ENCODE measurements around the gene AP1S2. TPM values are rescaled to one million over a fixed set of nuclear protein-coding genes. Genes with fewer than 3 reads are reported as not detected.
A peak's percentile ranks its signal among the peaks of the same experiment; 100 is the strongest.

AP1S2 gene
- total RNA-seq, 1 experiment from 2014 or later, result 19.9 TPM

DNA sequence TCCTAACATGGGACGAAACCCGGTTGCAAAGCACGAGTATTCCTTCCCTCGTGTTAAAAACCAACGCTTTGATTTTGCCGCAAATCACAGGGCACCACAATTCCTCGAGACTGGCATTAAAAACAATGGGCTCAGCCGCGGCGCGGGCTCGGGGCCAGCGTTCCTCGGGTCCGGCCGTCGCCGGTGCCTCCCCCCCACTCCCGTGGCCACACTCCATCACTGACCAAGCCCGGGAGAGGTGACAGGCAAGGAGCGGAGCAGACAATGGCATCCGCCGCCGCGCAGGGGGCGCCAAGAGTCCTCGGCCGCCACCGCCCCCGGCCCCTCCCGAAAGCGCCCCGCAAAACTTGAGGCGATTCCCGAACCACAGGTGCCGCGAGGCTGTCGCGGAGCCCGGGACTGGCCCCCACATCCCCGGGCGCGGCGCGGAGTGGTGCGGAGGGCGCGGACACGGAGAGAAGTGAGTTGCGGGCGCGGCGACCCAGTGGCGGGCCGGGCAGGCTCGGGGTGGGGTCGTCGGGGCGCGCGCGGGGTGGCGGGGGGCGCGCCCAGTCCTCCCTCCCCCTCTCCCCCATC lies 445 bp downstream of the AP1S2 start:
- ATAC-seq, result peak; percentile 46

DNA sequence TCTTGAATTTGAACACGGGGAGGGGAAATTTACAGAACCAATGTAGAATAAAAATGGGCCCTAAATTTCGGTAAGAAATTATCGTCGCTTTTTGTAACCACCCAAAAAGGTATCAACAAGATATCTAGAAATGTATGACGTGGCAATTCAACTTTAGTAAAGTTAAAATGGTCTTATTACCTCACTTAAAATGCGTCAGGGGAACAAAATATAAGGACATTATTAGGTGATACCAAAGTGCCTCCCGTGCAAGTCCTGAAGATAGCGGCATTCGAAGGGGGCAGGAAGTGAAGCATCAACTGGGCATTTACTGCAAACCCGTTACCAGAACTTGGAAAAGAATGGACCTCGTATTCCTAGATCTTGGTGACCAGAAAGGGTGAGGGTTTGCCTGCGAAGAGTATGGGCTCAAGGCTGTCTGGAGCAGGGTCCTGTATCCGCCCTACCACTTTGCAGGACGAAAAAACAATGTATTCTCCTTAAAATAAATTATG lies 980 bp downstream of the AP1S2 start:
- CTCF ChIA-PET, result no interaction called here
- RAD21 ChIA-PET (ENCODE audit: low non-redundant PET in 1 of 2, low total read pairs in 2 of 2, uncharacterized antibody in 2 of 2, unreplicated experiment in 2 of 2), result no interaction called here
- no peak overlapping the region for H2AFZ ChIP-seq (ENCODE audit: low read depth, low read length, poor library complexity, severe bottlenecking)
- intact Hi-C loops (cut with micrococcal nuclease), result loop anchor here (10.0 kb wide), 2 partner anchors 581 to 861 kb away; partner anchors contain the start of genes CTPS2 and SYAP1
- peak overlapping the region; percentile 57 for H3K9ac ChIP-seq (ENCODE audit: low read length)
- peak overlapping the region; percentile 56 to 65 for H3K4me3 ChIP-seq (replicated peaks in 1 of 2; ENCODE audit: low read depth in 1 of 2, low read length in 2 of 2)
- 0 out of 2 replicates have a peak, but pooled peaks cover 7% of the 10 kb centered on the region for H3K79me2 ChIP-seq (ENCODE audit: insufficient read depth, low read length)
- BruUV-seq (replicated peaks), result TSS peak; percentile 60
- H4K20me1 ChIP-seq (ENCODE audit: insufficient read depth), result no peaks in the 10 kb centered on the region
- DNase-seq (ENCODE audit: low read depth, low spot score) (no peak), ATAC-seq (no peak)
- H3K36me3 ChIP-seq (ENCODE audit: control insufficient read depth in 1 of 2, insufficient read depth in 2 of 2, low read length in 2 of 2), result no peaks in the 10 kb centered on the region
- peak overlapping the region; percentile 79 for H3K4me2 ChIP-seq (ENCODE audit: low read length)
- H3K27me3 ChIP-seq (ENCODE audit: insufficient read depth, low read length), result no peaks in the 10 kb centered on the region
- H3K4me1 ChIP-seq (ENCODE audit: control insufficient read depth in 1 of 2, insufficient read depth in 2 of 2, low read length in 2 of 2), result peaks cover 0 to 18% of the 10 kb centered on the region in 2 experiments; a peak in 2 of 4 replicates
- H3K9me2 ChIP-seq (ENCODE audit: insufficient read depth), result no peaks in the 10 kb centered on the region
- no peak overlapping the region for H3K27ac ChIP-seq (ENCODE audit: low read depth, low read length)
- POLR2A ChIA-PET, result no interaction called here
- no peaks in the 10 kb centered on the region for H3K9me3 ChIP-seq (ENCODE audit: control insufficient read depth in 1 of 2, insufficient read depth in 1 of 2, low read depth in 1 of 2, low read length in 2 of 2)
- no peak for TF ChIP-seq CBX3 (IDR thresholded peaks at IDR 0.05; ENCODE audit: low read depth)
- no peak for TF ChIP-seq SRF (IDR thresholded peaks at IDR 0.05; ENCODE audit: low read depth)
- TF ChIP-seq, protein P1, sequence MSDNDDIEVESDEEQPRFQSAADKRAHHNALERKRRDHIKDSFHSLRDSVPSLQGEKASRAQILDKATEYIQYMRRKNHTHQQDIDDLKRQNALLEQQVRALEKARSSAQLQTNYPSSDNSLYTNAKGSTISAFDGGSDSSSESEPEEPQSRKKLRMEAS (IDR thresholded peaks at IDR 0.05), result no peak
- TF ChIP-seq, protein P2, sequence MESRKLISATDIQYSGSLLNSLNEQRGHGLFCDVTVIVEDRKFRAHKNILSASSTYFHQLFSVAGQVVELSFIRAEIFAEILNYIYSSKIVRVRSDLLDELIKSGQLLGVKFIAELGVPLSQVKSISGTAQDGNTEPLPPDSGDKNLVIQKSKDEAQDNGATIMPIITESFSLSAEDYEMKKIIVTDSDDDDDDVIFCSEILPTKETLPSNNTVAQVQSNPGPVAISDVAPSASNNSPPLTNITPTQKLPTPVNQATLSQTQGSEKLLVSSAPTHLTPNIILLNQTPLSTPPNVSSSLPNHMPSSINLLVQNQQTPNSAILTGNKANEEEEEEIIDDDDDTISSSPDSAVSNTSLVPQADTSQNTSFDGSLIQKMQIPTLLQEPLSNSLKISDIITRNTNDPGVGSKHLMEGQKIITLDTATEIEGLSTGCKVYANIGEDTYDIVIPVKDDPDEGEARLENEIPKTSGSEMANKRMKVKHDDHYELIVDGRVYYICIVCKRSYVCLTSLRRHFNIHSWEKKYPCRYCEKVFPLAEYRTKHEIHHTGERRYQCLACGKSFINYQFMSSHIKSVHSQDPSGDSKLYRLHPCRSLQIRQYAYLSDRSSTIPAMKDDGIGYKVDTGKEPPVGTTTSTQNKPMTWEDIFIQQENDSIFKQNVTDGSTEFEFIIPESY (IDR thresholded peaks at IDR 0.05; ENCODE audit: extremely low read depth, insufficient replicate concordance, low read length), result no peak
- TF ChIP-seq, protein P3, sequence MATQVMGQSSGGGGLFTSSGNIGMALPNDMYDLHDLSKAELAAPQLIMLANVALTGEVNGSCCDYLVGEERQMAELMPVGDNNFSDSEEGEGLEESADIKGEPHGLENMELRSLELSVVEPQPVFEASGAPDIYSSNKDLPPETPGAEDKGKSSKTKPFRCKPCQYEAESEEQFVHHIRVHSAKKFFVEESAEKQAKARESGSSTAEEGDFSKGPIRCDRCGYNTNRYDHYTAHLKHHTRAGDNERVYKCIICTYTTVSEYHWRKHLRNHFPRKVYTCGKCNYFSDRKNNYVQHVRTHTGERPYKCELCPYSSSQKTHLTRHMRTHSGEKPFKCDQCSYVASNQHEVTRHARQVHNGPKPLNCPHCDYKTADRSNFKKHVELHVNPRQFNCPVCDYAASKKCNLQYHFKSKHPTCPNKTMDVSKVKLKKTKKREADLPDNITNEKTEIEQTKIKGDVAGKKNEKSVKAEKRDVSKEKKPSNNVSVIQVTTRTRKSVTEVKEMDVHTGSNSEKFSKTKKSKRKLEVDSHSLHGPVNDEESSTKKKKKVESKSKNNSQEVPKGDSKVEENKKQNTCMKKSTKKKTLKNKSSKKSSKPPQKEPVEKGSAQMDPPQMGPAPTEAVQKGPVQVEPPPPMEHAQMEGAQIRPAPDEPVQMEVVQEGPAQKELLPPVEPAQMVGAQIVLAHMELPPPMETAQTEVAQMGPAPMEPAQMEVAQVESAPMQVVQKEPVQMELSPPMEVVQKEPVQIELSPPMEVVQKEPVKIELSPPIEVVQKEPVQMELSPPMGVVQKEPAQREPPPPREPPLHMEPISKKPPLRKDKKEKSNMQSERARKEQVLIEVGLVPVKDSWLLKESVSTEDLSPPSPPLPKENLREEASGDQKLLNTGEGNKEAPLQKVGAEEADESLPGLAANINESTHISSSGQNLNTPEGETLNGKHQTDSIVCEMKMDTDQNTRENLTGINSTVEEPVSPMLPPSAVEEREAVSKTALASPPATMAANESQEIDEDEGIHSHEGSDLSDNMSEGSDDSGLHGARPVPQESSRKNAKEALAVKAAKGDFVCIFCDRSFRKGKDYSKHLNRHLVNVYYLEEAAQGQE (IDR thresholded peaks at IDR 0.05; ENCODE audit: low read depth), result no peak
- TF ChIP-seq ELF1 (IDR thresholded peaks at IDR 0.05; ENCODE audit: borderline replicate concordance, low read depth), result no peak
- TF ChIP-seq TCF7L2 (IDR thresholded peaks at IDR 0.05; ENCODE audit: borderline replicate concordance, extremely low read depth, insufficient read depth, insufficient read length), result no peak
- no peak for TF ChIP-seq POLR2AphosphoS5 (IDR thresholded peaks at IDR 0.05; ENCODE audit: low read depth, low read length)

More for the DNA sequence above, 445 bp downstream of the AP1S2 start:
- H2AFZ ChIP-seq (ENCODE audit: low read depth, low read length, poor library complexity, severe bottlenecking), result no peak overlapping the region
- DNase-seq (ENCODE audit: low read depth, low spot score), result no peak
- H3K9ac ChIP-seq (ENCODE audit: low read length), result peak overlapping the region; percentile 57
- H3K36me3 ChIP-seq (ENCODE audit: control insufficient read depth in 1 of 2, insufficient read depth in 2 of 2, low read length in 2 of 2), result no peaks in the 10 kb centered on the region
- H3K27ac ChIP-seq (ENCODE audit: low read depth, low read length), result peak overlapping the region; percentile 43; the same call in 1 of the 2 replicates
- H3K4me2 ChIP-seq (ENCODE audit: low read length), result peak overlapping the region; percentile 79
- H3K79me2 ChIP-seq (ENCODE audit: insufficient read depth, low read length), result 0 out of 2 replicates have a peak, but pooled peaks cover 7% of the 10 kb centered on the region
- H3K4me3 ChIP-seq (replicated peaks in 1 of 2; ENCODE audit: low read depth in 1 of 2, low read length in 2 of 2), result peak overlapping the region; percentile 56 to 65
- TF ChIP-seq, protein P4, sequence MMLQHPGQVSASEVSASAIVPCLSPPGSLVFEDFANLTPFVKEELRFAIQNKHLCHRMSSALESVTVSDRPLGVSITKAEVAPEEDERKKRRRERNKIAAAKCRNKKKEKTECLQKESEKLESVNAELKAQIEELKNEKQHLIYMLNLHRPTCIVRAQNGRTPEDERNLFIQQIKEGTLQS (IDR thresholded peaks at IDR 0.05), result no peak
- TF ChIP-seq TCF7L2 (IDR thresholded peaks at IDR 0.05; ENCODE audit: borderline replicate concordance, extremely low read depth, insufficient read depth, insufficient read length), result peak; percentile 21
- no peak for TF ChIP-seq SP1 (IDR thresholded peaks at IDR 0.05; ENCODE audit: low read depth)
- no peak for TF ChIP-seq ELF1 (IDR thresholded peaks at IDR 0.05; ENCODE audit: borderline replicate concordance, low read depth)
- peak; percentile 40; the same call in 1 of the 2 replicates for TF ChIP-seq SIN3A (IDR thresholded peaks at IDR 0.05; ENCODE audit: low read depth)
- TF ChIP-seq EGR1 (IDR thresholded peaks at IDR 0.05; ENCODE audit: low read depth), result no peak
- TF ChIP-seq RAD21 (IDR thresholded peaks at IDR 0.05; ENCODE audit: low read depth), result peak; percentile 34
- peaks cover 0 to 18% of the 10 kb centered on the region in 2 experiments; a peak in 2 of 4 replicates for H3K4me1 ChIP-seq (ENCODE audit: control insufficient read depth in 1 of 2, insufficient read depth in 2 of 2, low read length in 2 of 2)
- ChIA-PET POLR2A (no interaction called here), CTCF (no interaction called here), RAD21 (ENCODE audit: low non-redundant PET in 1 of 2, low total read pairs in 2 of 2, uncharacterized antibody in 2 of 2, unreplicated experiment in 2 of 2) (no interaction called here)
- no peaks in the 10 kb centered on the region for H3K27me3 ChIP-seq (ENCODE audit: insufficient read depth, low read length)
- no peaks in the 10 kb centered on the region for H3K9me2 ChIP-seq (ENCODE audit: insufficient read depth)
- intact Hi-C loops (cut with micrococcal nuclease), result loop anchor here (10.0 kb wide), 2 partner anchors 581 to 861 kb away; partner anchors contain the start of genes CTPS2 and SYAP1
- no TSS peak for BruUV-seq (replicated peaks)
- no peaks in the 10 kb centered on the region for H3K9me3 ChIP-seq (ENCODE audit: control insufficient read depth in 1 of 2, insufficient read depth in 1 of 2, low read depth in 1 of 2, low read length in 2 of 2)
- no peaks in the 10 kb centered on the region for H4K20me1 ChIP-seq (ENCODE audit: insufficient read depth)

Data from HCT116 (cell line).